ENCODE measurements around the gene IFNB1. TPM values are rescaled to one million over a fixed set of nuclear protein-coding genes. Genes with fewer than 3 reads are reported as not detected.
A peak's percentile ranks its signal among the peaks of the same experiment; 100 is the strongest.

IFNB1 gene
- total RNA-seq, 1 experiment from 2014 or later = not detected

DNA sequence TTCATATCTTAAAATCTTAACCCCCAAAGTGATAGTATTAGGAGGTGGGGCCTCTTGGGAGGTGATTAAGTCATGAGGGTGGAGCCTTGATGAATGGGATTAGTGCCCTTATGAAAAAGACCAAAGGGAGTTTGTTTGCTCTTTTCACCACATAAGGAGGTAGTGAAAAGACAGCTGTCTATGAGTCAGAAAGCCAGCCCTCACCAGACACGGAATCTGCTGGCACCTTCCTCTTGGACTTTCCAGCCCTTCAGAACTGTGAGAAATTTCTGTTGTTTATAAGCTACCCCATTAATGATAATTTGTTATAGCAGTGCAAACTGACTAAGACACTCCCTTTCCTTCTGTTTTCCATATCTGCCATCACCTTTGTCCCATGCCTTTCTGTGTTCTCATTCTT, 20.8 kb downstream of the IFNB1 start:
- H3K36me3 ChIP-seq (ENCODE audit: low read depth, low read length) = no peaks in the 10 kb centered on the region
- no TSS peak for BruUV-seq (replicated peaks)
- ATAC-seq (peak; percentile 95), DNase-seq (peak; percentile 67)
- no peaks in the 10 kb centered on the region for H3K9me3 ChIP-seq (ENCODE audit: low read length)
- ChIA-PET CTCF (no interaction called here), POLR2A (ENCODE audit: unreplicated experiment) (no interaction called here)
- no peak overlapping the region for H3K9ac ChIP-seq (ENCODE audit: low read length)
- no peaks in the 10 kb centered on the region for H3K4me1 ChIP-seq (ENCODE audit: insufficient read depth, low read length)
- intact Hi-C loops (cut with micrococcal nuclease) = no loop called here
- no peaks in the 10 kb centered on the region for H3K79me2 ChIP-seq (ENCODE audit: low read length)
- H3K27me3 ChIP-seq (ENCODE audit: low read length) = no peaks in the 10 kb centered on the region
- H3K4me2 ChIP-seq (ENCODE audit: low read length) = no peak overlapping the region
- peak overlapping the region; percentile 43 for H3K27ac ChIP-seq (ENCODE audit: low read length)
- no peaks in the 10 kb centered on the region for H3F3A ChIP-seq (ENCODE audit: low read length, unreplicated experiment)
- TF ChIP-seq EZH2phosphoT487 (IDR thresholded peaks at IDR 0.05; ENCODE audit: borderline replicate concordance, low read length) = no peak
- TF ChIP-seq, protein P1, sequence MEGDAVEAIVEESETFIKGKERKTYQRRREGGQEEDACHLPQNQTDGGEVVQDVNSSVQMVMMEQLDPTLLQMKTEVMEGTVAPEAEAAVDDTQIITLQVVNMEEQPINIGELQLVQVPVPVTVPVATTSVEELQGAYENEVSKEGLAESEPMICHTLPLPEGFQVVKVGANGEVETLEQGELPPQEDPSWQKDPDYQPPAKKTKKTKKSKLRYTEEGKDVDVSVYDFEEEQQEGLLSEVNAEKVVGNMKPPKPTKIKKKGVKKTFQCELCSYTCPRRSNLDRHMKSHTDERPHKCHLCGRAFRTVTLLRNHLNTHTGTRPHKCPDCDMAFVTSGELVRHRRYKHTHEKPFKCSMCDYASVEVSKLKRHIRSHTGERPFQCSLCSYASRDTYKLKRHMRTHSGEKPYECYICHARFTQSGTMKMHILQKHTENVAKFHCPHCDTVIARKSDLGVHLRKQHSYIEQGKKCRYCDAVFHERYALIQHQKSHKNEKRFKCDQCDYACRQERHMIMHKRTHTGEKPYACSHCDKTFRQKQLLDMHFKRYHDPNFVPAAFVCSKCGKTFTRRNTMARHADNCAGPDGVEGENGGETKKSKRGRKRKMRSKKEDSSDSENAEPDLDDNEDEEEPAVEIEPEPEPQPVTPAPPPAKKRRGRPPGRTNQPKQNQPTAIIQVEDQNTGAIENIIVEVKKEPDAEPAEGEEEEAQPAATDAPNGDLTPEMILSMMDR (conservative IDR thresholded peaks at IDR 0.05; ENCODE audit: low read depth, low read length) = no peak
- TF ChIP-seq EZH2 (IDR thresholded peaks at IDR 0.05; ENCODE audit: low read length, unreplicated experiment) = no peak
- H3K4me3 ChIP-seq (ENCODE audit: low read length) = no peak overlapping the region
- no peaks in the 10 kb centered on the region for H4K20me1 ChIP-seq (ENCODE audit: low read length)
- H3K9me2 ChIP-seq (replicated peaks; ENCODE audit: low read length) = no peaks in the 10 kb centered on the region
- no peak overlapping the region for H2AFZ ChIP-seq (ENCODE audit: low read length)

DNA sequence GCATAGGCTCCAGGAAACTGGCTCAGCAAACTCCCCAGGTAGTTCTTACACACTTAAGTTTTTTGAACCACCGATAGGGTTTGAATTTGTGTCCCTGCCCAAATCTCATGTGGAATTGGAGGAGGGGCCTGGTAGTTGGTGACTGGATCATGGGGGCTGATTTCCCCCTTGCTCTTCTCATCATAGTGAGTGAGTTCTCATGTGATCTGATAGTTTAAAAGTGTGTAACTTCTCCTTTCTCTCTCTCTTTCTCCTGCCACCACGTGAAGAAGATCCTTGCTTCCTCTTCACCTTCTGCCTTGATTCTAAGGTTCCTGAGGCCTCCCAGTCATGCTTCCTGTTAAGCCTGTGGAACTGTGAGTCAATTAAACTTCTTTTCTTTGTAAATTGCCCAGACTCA, 23.9 kb downstream of the IFNB1 start:
- Histone ChIP-seq H3K79me2 (ENCODE audit: low read length) (no peaks in the 10 kb centered on the region), H3K9ac (ENCODE audit: low read length) (no peak overlapping the region), H3K9me3 (ENCODE audit: low read length) (no peaks in the 10 kb centered on the region), H2AFZ (ENCODE audit: low read length) (no peak overlapping the region), H4K20me1 (ENCODE audit: low read length) (no peaks in the 10 kb centered on the region), H3K4me2 (ENCODE audit: low read length) (no peak overlapping the region), H3K27me3 (ENCODE audit: low read length) (no peaks in the 10 kb centered on the region), H3F3A (ENCODE audit: low read length, unreplicated experiment) (no peaks in the 10 kb centered on the region), H3K27ac (ENCODE audit: low read length) (no peak overlapping the region), H3K4me1 (ENCODE audit: insufficient read depth, low read length) (no peaks in the 10 kb centered on the region), H3K9me2 (replicated peaks; ENCODE audit: low read length) (no peaks in the 10 kb centered on the region), H3K36me3 (ENCODE audit: low read depth, low read length) (no peaks in the 10 kb centered on the region), H3K4me3 (ENCODE audit: low read length) (no peak overlapping the region)
- BruUV-seq (replicated peaks) = no TSS peak
- intact Hi-C loops (cut with micrococcal nuclease) = no loop called here
- POLR2A ChIA-PET (ENCODE audit: unreplicated experiment) = no interaction called here
- ATAC-seq (no peak), DNase-seq (no peak)
- CTCF ChIA-PET = no interaction called here
- no peak for TF ChIP-seq EZH2 (IDR thresholded peaks at IDR 0.05; ENCODE audit: low read length, unreplicated experiment)

DNA sequence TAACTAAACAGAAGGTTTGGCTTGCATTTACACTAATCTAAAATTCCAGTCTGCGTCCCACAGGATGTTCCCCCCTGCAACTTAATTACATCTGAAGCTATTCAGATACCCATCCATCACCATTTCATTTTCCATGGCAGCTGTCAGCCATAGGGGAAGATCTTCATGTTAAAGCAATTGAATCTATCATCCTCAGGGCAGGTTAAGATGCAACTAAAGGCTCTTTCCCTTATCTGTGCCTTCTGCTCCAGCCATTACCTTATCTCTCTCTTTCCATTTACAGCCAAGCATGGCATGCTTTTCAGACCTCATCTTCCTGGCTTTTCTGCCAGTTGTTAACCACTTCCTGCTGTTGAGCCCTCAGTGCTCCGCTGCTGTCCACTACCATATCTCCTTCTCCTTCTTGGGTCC, 30.5 kb downstream of the IFNB1 start:
- H3K4me3 ChIP-seq (ENCODE audit: low read length) = no peak overlapping the region
- ChIA-PET POLR2A (ENCODE audit: unreplicated experiment) (no interaction called here), CTCF (no interaction called here)
- no peaks in the 10 kb centered on the region for H3K4me1 ChIP-seq (ENCODE audit: insufficient read depth, low read length)
- BruUV-seq (replicated peaks) = no TSS peak
- H3K9ac ChIP-seq (ENCODE audit: low read length) = no peak overlapping the region
- H3F3A ChIP-seq (ENCODE audit: low read length, unreplicated experiment) = no peaks in the 10 kb centered on the region
- H3K27ac ChIP-seq (ENCODE audit: low read length) = no peak overlapping the region
- no peak for TF ChIP-seq EZH2phosphoT487 (IDR thresholded peaks at IDR 0.05; ENCODE audit: borderline replicate concordance, low read length)
- TF ChIP-seq, protein P1 (conservative IDR thresholded peaks at IDR 0.05; ENCODE audit: low read depth, low read length) = no peak
- TF ChIP-seq EZH2 (IDR thresholded peaks at IDR 0.05; ENCODE audit: low read length, unreplicated experiment) = no peak
- no peaks in the 10 kb centered on the region for H4K20me1 ChIP-seq (ENCODE audit: low read length)
- no peaks in the 10 kb centered on the region for H3K79me2 ChIP-seq (ENCODE audit: low read length)
- no peaks in the 10 kb centered on the region for H3K9me2 ChIP-seq (replicated peaks; ENCODE audit: low read length)
- H3K27me3 ChIP-seq (ENCODE audit: low read length) = no peaks in the 10 kb centered on the region
- DNase-seq (no peak), ATAC-seq (no peak)
- H3K4me2 ChIP-seq (ENCODE audit: low read length) = no peak overlapping the region
- intact Hi-C loops (cut with micrococcal nuclease) = no loop called here
- no peaks in the 10 kb centered on the region for H3K36me3 ChIP-seq (ENCODE audit: low read depth, low read length)
- no peaks in the 10 kb centered on the region for H3K9me3 ChIP-seq (ENCODE audit: low read length)
- H2AFZ ChIP-seq (ENCODE audit: low read length) = no peak overlapping the region

Measured in PC-3 (cell line).